NCI-H524 treated with DMSO at 0.1 percent for 48 hours (cell line): Measurements from ENCODE around the gene CUL5.
A peak's percentile ranks its signal among the peaks of the same experiment; 100 is the strongest.

Experiments
- DNase-seq: peaks from one replicate; lab custom pipeline; 2025; lab: John Stamatoyannopoulos, UW

CUL5 gene

DNA sequence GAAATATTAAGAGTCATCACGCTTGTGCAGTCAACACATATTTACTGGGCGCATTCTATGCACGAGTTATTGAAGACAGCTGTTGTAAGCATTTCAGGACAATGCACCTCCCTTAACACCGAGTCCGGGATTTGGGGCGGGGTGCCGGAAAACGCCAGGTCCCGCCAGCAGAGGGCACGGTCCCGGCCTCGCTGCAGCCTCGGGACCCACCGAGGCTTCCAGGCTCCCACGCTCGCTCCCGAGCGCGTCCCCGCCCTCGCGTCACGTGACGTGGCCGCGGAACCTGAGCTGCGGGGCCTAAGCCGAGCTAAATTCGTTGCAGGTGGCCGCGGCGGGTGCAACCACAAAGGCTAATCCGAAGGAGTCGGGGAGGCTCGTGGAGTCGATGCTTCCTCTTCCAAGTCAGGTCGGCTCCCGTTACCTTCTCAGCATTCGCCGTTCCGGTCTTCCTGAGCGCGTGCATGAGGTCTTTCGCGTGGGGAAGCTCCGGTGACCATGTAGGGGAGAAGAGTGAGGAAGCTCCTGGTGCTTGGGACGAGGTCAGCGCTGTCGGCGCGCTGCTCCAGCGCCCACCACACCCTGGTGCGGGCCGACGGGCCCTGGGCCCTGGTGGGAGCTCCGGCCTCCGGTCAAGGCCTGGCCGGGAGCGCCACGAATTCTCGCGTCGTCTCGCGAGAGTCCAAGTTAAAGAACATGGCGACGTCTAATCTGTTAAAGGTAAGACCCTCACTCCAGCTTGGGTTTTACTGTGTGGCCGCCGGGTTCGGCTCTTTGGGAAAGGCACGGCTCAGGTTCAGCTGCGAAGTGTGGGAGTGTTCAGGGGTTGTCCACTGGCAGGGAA, at the start of gene CUL5:
Gene CUL5 (plus strand): TSS at position 243 of the 841 bp plus-strand sequence. CDS start 451 bp downstream, at position 694.
- DNase-seq, result peak; percentile 44

DNA sequence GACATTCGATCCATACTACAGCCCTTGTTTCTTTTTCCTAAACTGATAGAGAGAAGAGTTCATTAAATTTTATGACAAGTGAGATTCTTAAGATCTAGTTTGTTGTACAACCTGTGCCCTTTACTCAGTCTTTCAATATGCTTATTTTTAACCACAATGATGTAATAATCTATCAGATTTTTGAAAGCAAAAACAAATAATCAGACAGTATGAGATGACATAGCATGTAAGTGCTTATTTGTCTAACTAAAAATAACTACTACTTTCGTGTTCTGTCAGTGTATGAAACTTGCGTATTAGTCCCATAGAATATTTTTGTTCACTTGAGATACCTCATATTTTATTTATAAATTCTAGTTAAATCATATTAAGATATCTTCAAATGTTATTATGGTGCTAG, 47.2 kb upstream of the CUL5 start:
- no peak for DNase-seq

DNA sequence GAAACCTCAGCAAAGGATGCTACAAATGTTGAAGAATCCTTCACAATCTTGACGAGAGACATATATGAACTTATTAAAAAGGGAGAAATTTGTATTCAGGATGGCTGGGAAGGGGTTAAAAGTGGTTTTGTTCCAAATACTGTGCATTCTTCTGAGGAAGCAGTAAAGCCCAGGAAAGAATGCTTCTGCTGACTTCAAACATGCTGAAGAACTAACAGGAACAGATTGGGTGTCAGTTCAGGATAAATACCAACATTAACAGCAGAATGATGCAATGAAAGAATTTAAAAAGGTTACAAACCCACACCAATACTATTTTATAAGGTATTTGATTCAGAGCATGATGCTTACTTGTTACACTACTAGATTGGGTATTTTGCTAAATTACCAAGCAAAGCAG, 46.5 kb upstream of the CUL5 start:
- no peak for DNase-seq

DNA sequence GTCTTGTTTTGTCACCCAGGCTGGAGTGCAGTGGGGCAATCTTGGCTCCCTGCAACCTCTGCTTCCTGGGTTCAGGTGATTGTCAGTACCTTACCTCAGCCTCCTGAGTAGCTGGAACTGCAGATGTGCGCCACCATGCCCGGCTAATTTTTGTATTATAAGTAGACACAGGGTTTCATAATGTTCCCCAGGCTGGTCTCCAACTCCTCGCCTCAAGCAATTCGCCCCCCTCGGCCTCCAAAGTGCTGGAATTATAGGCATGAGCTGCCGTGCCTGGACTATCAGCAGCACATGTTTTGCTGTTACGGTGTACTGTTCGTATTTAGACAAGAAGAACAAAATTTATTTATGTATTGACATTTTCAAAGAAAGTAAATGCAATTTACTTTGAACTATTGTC, 45.6 kb upstream of the CUL5 start:
- DNase-seq, result no peak

DNA sequence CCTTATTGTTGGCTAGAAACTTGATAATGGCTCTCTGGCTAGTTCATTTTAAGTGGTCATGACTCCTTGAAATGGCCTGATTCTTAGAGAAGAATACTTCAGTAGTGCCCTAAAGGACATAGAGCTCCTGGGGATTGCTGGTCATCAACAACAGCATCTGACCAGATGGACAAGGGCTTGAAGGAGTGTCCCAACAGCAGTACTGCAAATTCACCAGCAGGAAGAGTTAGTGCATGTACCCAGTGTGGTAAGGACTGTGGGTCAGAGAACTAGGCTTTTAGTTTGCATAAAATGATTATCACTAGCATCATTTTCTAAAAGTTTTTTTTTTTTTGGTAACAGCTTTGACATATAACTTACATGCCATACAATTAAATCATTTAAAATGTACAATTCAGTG, 39.5 kb upstream of the CUL5 start:
- DNase-seq, result no peak

DNA sequence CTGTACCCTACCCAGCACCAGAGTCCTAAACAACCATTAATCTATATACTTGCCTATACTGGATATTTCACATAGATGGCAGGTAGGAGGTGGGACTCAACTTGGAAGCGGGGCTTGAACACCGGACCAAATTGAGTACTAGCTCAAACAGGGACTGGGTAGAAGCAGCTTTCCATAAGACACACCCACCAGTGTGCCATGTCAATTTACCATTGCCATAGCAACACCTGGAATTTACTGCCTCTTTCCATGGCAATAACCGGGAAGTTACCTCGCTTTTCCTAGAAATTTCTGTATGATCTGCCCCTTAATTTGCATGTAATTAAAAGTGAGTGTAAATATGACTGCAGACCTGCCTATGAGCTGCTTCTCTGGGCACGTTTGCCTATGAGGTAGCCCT, 38.6 kb upstream of the CUL5 start:
- no peak for DNase-seq

DNA sequence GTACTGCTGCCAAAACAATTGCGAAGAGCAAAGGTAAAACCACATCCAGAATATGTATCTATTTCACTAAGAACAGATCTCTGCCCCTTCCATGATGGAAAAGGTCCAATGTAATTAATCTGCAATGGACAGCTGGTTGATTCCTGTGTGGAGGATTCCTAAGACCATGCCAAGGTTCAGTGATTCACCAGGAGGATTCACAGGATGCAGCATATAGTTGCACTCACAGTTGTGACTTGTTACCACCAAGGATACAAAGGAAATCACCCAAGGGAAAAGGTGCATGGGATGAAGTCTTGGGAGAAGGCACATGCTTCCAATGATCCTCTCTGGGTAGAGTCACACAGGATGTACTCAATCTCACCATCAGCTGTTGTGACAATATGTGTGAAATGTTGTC, 35.1 kb upstream of the CUL5 start:
- DNase-seq, result no peak

DNA sequence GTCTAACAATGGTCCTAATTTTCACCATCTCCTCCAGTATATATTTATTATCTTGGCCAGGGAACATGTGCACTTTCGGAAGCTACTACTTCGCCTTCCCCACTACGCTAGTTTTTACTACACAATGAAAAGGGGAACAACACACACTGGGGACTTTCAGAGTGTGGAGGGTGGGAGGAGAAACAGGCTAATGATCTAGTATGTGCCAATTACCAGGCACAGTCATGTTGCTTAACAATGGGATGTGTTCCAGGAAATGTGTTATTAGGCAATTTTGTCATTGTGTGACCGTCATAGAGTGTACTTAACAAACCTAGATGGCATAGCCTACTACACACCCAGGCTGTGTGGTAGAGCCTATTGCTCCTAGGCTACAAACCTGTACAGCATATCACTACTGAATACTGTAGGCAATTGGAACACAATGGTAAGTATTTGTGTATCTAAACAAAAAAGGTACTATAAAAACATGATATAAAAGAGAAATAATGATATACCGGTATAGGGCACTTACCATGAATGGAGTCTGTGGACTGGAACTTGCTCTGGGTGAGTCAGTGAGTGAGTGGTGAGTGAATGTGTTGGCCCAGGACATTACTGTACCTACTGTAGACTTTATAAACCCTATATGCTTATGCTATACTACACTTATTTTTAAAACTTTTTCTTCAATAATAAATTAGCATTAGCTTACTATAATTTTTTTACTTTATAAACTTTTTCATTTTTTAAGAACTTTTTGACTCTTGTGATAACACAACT, 20.1 kb upstream of the CUL5 start:
- DNase-seq, result no peak

DNA sequence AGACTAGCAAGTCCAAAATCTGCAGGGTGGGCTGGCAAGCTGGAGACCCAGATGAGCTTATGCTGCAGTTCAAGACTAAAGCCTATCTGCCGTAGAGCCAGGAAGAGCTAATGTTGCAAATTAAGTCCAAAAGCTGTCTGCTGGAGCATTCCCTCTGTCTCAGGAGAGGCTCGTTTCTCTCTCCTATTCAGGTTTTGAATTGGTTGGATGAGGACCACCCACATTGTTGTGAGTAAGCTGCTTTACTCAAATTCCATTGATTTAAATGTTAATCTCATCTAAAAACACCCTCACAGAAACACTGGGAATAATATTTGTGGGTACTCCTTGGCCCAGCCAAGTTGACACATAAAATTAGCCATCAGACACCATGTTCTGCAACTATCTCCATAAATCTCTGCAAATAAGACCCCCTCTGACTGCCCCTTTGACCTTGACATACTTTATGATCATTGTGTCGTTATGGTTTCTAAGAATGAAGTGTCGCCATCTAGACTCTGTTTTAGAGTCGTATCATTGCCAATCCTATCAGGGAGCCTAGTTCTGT, 16.8 kb upstream of the CUL5 start:
- no peak for DNase-seq

DNA sequence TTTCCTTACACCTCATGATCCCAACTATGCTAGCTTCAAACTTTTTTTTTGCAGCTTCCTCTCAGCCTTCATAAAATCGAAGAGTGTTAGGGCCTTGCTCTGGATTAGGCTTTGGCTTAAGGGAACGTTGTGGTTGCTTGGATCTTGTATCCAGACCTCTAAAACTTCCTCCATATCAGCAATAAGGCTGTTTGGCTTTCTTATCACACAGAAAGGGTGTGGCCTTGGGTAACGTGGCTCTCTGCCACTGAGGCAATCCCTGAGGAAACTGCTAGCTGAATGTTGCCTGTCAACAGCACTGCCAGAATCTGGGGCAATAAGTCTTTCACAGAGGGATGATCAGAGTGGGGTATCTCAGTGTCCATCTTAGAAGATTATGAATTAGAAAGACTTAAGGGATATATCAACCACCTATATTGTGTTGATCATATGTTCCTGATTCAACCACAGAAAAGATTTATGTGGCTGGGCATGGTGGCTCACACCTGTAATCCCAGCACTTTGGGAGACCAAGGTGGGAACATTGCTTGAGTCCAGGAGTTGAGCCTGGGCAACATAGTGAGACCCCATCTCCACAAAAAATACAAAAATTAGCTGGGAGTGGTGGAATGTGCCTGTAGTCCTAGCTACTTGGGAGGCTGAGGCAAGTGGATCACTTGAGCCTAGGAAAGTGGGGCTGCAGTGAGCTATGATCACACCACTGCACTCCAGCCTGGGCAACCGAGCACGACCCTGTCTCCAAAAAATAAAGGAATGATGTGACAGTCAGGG, 12.5 kb upstream of the CUL5 start:
- no peak for DNase-seq

DNA sequence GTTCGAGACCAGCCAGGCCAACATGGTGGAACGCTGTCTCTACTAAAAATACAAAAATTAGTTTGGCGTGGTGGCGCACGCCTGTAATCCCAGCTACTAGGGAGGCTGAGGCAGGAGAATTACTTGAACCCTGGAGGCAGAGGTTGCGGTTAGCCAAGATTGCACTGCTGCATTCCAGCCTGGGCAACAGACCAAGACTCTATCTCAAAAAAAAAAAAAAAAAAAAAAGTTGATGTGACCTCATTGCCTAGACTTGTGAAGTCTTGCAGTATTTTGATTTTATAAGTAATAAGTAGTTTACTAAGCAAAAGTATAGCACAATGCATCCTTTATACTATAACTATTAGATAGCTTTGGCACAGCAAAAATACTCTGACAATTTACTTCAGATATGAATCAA, 9.9 kb upstream of the CUL5 start:
- DNase-seq, result no peak

DNA sequence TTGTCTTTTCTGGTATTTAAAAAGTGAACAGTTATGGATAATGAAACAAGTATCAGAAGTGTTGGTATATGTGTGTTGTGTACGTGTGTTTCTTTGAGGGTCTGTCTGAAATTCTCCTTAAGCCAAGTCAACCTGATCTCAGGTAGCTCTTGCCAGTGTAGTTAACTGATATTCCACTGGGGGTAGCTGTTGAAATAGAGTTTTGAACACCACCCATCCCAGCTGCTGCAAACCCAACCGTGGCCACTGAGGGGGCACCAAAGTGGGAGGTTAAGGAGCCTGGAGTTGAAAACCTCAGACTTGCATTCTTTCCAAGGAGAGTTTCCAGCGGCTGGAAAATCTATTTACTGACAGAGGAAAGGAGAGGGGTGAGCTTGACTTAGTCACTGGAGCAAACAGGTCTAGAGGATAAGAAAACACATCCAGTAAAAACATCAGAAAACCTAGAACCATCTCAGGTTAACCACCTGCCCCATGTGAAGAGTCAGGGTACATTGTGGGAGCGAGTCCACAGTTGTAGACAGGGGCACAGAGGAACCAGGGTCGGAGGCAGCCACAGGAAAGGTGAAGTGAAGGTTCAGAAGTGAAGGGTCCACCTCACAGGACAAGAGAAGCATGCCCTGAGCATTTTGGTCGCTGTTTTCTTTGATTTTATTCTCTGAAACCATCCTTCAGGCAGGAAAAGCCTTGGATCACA, 8.8 kb upstream of the CUL5 start:
- DNase-seq, result peak; percentile 23

DNA sequence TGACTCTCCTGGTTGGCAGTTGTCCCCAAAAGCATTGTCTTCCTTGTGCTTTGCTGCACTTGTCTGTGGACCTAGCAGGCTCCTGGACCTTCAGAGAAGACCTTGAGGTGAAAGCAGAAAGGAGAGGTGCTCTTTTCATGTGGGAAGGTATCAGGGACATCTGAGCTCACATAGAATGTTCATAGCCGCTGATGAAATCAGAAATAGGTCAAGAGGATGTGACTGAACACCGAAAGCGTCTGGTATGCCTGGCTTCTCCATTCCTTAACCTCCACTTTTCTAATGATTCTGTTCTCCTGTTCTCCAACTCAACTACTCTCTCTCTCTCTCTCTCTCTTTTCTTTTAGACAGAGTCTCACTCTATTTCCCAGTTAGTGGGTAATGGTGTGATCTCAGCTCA, 6.2 kb upstream of the CUL5 start:
- no peak for DNase-seq

DNA sequence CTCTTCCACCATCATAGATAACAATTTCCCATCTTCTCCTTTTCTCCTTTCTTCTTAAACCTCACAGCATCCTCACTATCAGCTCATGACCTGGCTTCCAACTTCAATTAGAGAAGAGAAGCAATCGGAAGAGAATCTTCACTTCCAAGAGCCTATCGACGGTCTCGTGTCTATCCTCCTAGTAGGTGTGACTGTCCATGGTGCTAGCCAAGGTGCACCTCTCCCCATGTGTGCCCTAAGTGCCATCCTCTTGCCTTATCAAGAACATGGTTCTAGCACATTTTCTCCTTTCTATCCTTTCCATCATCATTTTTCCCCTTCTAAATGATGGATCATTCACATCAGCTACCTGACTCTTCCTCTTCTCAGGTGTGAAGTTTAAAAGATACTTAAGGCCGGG, 5.1 kb upstream of the CUL5 start:
- DNase-seq, result no peak

DNA sequence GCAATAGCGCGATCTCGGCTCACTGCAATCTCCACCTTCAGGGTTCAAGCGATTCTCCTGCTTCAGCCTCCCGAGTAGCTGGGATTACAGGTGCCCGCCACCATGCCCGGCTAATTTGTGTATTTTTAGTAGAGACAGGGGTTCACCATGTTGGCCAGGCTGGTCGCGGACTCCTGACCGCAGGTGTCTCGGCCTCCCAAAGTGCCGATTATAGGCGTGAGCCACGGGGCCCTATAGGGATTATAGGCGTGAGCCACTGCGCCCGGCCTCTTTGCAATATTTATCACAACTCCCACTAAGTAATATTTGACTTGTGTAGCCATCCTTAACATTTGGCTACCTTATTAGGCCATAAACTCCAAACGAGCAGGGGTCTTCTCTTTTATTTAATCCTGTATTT, 879 bp upstream of the CUL5 start:
- no peak for DNase-seq

DNA sequence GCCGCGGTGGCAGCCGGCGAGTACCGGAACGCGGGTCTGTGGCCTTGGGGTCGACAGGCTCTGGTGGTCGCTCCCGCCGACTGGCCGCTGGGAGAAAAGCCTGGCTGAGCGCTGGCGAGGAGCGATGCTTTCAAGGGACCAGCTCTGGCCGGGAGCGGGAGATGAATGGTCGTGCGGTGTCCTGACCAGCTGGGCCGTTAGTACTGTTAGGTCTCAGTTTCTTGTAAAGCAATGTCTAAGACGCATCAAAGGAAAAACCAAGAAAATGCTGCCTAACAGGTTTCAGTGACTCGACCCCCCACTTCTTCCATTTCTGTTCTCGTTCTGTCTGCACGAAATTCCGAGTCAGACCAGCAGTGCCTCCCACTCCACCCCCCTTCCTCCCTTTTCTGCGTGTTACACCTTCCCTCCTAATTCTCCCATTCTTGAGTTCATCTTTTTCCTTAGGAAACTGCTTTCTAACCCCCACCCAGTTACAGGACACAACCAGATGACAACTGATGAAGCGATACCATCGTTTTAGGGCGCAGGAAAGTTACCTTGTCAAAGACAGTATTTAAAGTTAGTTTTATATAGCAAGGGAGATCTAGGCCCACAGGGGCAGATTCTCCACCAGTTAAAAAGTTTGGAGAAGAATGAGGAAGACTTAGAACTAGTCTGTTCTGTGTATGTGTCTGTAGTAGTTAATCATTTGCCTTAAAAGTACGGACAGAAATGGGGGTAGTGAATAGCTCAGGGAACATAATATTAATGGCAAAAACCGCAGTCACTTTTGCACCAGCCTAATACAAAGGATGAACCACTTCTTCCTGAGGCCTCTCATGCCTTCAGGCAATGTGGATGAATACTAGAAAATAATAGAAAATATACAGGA, 1.0 kb downstream of the CUL5 start:
- DNase-seq, result no peak

DNA sequence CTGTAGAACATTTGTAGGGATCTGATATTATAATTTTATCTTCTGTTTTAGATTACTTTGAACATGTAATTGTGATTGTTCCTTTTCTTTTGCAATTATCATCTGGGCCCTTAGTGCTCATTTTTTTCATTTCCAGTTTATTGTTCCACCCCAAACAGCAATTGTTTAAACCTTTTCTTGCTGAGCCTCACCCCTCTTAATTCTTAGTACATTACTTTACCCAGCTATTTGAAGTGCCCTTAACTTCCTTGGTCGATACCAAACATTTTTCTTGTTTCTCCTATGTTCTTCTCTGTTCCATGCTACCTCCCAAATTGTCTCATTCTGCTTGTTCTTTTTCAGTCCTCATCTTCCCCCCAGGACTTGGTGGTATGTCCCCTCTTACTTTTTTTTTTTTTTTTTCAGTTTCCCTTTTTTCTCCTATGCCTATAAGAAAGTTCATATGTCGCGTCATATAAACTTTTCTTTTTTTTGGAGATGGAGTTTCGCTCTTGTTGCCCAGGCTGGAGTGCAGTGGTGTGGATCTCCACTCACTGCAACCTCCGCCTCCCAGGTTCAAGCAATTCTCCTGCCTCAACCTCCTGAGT, 3.5 kb downstream of the CUL5 start:
- DNase-seq, result no peak

DNA sequence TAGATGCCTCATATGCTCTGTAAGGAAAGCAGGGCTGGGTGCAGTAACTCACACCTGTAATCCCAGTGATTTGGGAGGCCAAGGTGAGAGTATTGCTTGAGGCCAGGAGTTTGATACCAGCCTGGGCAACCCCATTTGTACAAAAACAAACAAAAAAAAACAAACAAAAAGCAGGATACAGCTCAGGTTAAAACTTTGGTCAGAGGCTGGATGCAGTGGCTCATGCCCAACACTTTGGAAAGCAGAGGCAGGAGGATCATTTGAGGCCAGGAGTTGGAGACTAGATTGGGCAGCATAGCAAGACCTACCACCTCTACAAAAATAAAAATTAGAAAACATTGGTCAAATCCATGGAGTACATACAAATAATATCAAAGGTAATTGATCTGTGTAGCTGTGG, 7.9 kb downstream of the CUL5 start:
- no peak for DNase-seq

DNA sequence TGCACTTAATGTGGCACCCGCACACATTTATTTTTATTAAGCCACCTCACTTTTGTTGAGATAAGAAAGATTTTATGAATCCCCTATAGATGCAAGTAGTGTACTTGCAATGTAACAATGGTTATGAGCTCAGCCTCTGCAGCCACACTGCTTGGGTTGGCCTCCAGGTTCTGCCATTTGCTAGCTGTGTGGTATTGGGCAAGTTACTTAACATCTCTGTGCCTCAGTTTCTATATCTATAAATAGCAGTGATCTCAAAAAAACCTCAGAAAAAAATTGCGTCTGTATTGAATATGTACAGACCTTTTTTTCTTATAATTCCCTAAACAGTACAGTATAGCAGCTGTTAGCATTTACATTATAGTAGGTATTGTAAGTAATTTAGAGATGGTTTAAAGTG, 10.0 kb downstream of the CUL5 start:
- no peak for DNase-seq

DNA sequence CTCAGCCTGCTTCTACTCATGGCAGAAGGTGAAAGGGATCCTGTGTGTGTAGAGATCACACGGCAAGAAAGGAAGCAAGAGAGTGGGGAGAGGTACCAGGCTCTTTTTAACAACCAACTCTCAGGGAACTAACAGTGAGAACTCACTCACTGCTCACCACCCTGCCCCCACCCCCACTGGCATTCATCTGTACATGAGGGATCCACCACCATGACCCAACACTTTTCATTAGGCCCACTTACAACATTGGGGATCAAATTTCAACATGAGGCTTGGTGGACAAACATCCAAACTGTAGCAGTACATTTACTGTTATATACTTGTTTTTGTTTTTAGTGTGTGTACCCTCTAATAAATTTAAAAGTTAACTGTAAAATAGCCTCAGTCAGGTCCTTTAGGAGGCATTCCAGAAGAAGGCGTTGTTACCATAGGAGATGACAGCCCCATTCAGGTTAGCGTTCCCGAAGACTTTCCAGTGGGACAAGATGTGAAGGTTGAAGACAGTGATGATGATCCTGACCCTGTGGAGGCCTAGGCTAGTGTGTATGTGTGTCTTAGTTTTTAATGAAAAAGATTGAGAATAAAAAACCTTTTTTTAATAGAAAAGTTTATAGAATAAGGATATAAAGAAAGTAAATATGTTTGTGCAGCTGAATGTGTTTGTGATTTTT, 11.3 kb downstream of the CUL5 start:
- no peak for DNase-seq
